AG04449 (cell line): ENCODE data around the gene MLPH.

ENCODE experiments used
- CTCF ChIA-PET: fragments of 350-600 bp; formaldehyde crosslinking; extraction: SDS; loops from one replicate; lab custom pipeline; 2021; ENCODE audit warnings: antibody characterized with exemption; lab: Yijun Ruan, JAX
- POLR2A ChIA-PET: fragments of 400-600, 350-600 bp; formaldehyde crosslinking; extraction: SDS; loops from one replicate; lab custom pipeline; 2020; ENCODE audit warnings: antibody characterized with exemption, inconsistent platforms; lab: Yijun Ruan, JAX
- DNase-seq: peaks from one replicate; pipeline ENCODE4 v3.0.0-alpha.2; 2010; ENCODE audit warnings: low read depth, low spot score
- H3K4me3 ChIP-seq: 2 replicates; pipeline ENCODE4 v1.5.1; 2011; ENCODE audit warnings: low read depth, mild to moderate bottlenecking, control low read depth, low read length
- CTCF ChIP-seq: IDR thresholded peaks from one replicate; pipeline ENCODE4 v1.5.1; 2011; ENCODE audit warnings: mild to moderate bottlenecking, moderate library complexity, low read length, control low read depth, inconsistent platforms; ENCODE audit not compliant: insufficient read depth; ENCODE audit errors: missing control alignments

The MLPH gene

GRCh38 chr2:237532160-237532559, 45.1 kb downstream of the MLPH start:
- CTCF ChIA-PET, result interaction anchor here (1.0 to 13.1 kb wide), 7 partner anchors 16 to 410 kb away, joined by 3 to 172 read pairs (median 4); no protein-coding TSS in a partner anchor
- H3K4me3 ChIP-seq, result no peak overlapping the region
- no peak for TF ChIP-seq CTCF
- DNase-seq, result no peak
- POLR2A ChIA-PET, result interaction anchor here (2.2 kb wide), 1 partner anchor 40 kb away, joined by 5 read pairs; no protein-coding TSS in a partner anchor

GRCh38 chr2:237533668-237534161, 46.7 kb downstream of the MLPH start:
- POLR2A ChIA-PET, result interaction anchor here (2.2 kb wide), 1 partner anchor 38 kb away, joined by 5 read pairs; no protein-coding TSS in a partner anchor
- CTCF ChIA-PET, result interaction anchor here (0.7 to 13.1 kb wide), 6 partner anchors 18 to 212 kb away, joined by 3 to 172 read pairs (median 4); no protein-coding TSS in a partner anchor
- DNase-seq, result no peak
- no peak overlapping the region for H3K4me3 ChIP-seq
- TF ChIP-seq CTCF, result no peak

- no peak for TF ChIP-seq CTCF
- H3K4me3 ChIP-seq, result no peak overlapping the region
- no peak for DNase-seq
- ChIA-PET CTCF (interaction anchor here (0.9 to 13.1 kb wide), 4 partner anchors 24 to 39 kb away, joined by 3 to 172 read pairs (median 15); no protein-coding TSS in a partner anchor), POLR2A (no interaction called here)
These were observed 47.3 kb downstream of the MLPH start for GRCh38 chr2:237534380-237534779.

- ChIA-PET CTCF (interaction anchor here (0.7 to 1.2 kb wide), 3 partner anchors 10 to 36 kb away, joined by 3 to 7 read pairs (median 4); no protein-coding TSS in a partner anchor), POLR2A (no interaction called here)
- TF ChIP-seq CTCF, result no peak
- no peak overlapping the region for H3K4me3 ChIP-seq
- no peak for DNase-seq
These were observed 48.5 kb downstream of the MLPH start for GRCh38 chr2:237535385-237536082.

GRCh38 chr2:237536083-237536415, 49.0 kb downstream of the MLPH start:
- no peak for TF ChIP-seq CTCF
- DNase-seq, result no peak
- no peak overlapping the region for H3K4me3 ChIP-seq
- ChIA-PET POLR2A (no interaction called here), CTCF (interaction anchor here (0.7 to 1.2 kb wide), 3 partner anchors 10 to 36 kb away, joined by 3 to 7 read pairs (median 4); no protein-coding TSS in a partner anchor)

- no peak for DNase-seq
- POLR2A ChIA-PET, result no interaction called here
- CTCF ChIA-PET, result interaction anchor here (0.6 to 1.1 kb wide), 2 partner anchors 24 kb away, joined by 3 to 4 read pairs; no protein-coding TSS in a partner anchor
These were observed 49.6 kb downstream of the MLPH start for GRCh38 chr2:237536617-237537016.

More at GRCh38 chr2:237536617-237537016, 49.6 kb downstream of the MLPH start:
- no peak overlapping the region for H3K4me3 ChIP-seq
- TF ChIP-seq CTCF, result no peak
